Breast epithelium (tissue), 4 donors: ENCODE measurements around the gene STT3A. TPM values are rescaled to one million over a fixed set of nuclear protein-coding genes. Genes with fewer than 3 reads are reported as not detected.

Source experiments
- DNase-seq, 2 donors: peaks; one replicate each; pipeline ENCODE4 v3.0.0-alpha.2; 2019; ENCODE audit warnings: low spot score in 2 of 2
- H3K27ac ChIP-seq, 2 donors: fragments of 200-600 bp; sonication (generic) in 1 of 2; one replicate each; pipeline ENCODE4 v1.5.1; 2016 to 2019; ENCODE audit warnings: mild to moderate bottlenecking in 1 of 2
- H3K27me3 ChIP-seq, 2 donors: fragments of 200-600 bp; sonication (generic) in 1 of 2; one replicate each; pipeline versions ENCODE4 v1.5.1 to v1.6.0; 2017 to 2019; ENCODE audit warnings: control low read depth in 1 of 2, mild to moderate bottlenecking in 1 of 2
- H3K36me3 ChIP-seq: fragments of 200-600 bp; one replicate; pipeline ENCODE4 v1.5.1; 2019
- H3K4me1 ChIP-seq, 2 donors: fragments of 200-600 bp; sonication (generic); one replicate each; pipeline ENCODE4 v1.5.1; 2016 to 2019; ENCODE audit warnings: control low read depth in 1 of 2
- H3K4me3 ChIP-seq, 3 donors: fragments of 200-600 bp; sonication (generic); 1 replicate in 2 of 3; 2 replicates in 1 of 3; pipeline ENCODE4 v1.5.1; 2016 to 2019; ENCODE audit warnings: mild to moderate bottlenecking in 3 of 3, moderate library complexity in 2 of 3
- H3K9me3 ChIP-seq, 2 donors: fragments of 200-600 bp; sonication (generic) in 1 of 2; one replicate each; pipeline ENCODE4 v1.5.1; 2016 to 2019; ENCODE audit warnings: control low read depth in 1 of 2
- POLR2A ChIP-seq: fragments of 450-650 bp; IDR thresholded peaks from one replicate; pipeline ENCODE4 v1.6.1; 2016; ENCODE audit warnings: antibody characterized with exemption, mild to moderate bottlenecking, moderate library complexity
- POLR2AphosphoS5 ChIP-seq, 3 donors: sonication (generic); formaldehyde crosslinking; IDR thresholded peaks; one replicate each; pipeline ENCODE4 v1.6.1; 2017; ENCODE audit warnings: antibody characterized with exemption in 3 of 3
- intact Hi-C: fragments of 100-400 bp; cut with DNase I; formaldehyde crosslinking; loops from one replicate; pipeline ENCODE4 v1.15.1; 2023; ENCODE audit warnings: low total_unique reads
- total RNA-seq, 3 donors: library from RNA; depleted of rRNA; stranded (reverse); fragments of >200 nt; gene quantifications; one replicate each; pipeline ENCODE4 v1.1.0, GENCODE V29; 2016
- TF ChIP-seq, protein P1 (sequence below), 3 donors: fragments of 450-650 bp; IDR thresholded peaks; one replicate each; pipeline ENCODE4 v1.5.1; 2016 to 2017; ENCODE audit warnings: antibody characterized with exemption in 3 of 3, mild to moderate bottlenecking in 3 of 3, moderate library complexity in 3 of 3

The STT3A gene
- total RNA-seq, 3 donors from 2014 or later = 70.2 to 105 (median 96.0) TPM

DNA sequence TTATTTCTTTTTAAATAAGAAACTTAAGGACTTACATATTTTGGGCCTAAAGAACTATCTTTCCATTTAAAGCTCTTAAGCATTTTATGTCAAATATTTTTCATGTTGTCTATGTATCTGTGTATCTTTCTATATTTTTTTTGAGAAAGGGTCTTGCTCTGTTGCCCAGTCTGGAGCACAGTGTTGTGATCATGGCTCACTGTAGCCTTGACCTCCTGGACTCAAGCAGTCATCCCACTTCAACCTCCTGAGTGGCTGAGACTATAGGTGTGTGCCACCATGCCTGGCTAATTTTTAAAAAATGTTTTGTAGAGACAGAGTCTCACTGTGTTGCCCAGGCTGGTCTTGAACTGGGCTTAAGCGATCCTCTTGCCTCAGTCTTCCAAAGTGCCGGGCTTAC is 8.0 kb downstream of the STT3A start:
- Histone ChIP-seq H3K4me1 (no peaks in the 10 kb centered on the region), H3K36me3 (peaks cover 20% of the 10 kb centered on the region), H3K9me3 (no peaks in the 10 kb centered on the region), H3K27me3 (no peaks in the 10 kb centered on the region), H3K4me3 (no peak overlapping the region), H3K27ac (no peak overlapping the region)
- intact Hi-C loops = no loop called here
- TF ChIP-seq POLR2AphosphoS5 (IDR thresholded peaks at IDR 0.05) = no peak
- no peak for TF ChIP-seq POLR2A
- TF ChIP-seq, protein P1, sequence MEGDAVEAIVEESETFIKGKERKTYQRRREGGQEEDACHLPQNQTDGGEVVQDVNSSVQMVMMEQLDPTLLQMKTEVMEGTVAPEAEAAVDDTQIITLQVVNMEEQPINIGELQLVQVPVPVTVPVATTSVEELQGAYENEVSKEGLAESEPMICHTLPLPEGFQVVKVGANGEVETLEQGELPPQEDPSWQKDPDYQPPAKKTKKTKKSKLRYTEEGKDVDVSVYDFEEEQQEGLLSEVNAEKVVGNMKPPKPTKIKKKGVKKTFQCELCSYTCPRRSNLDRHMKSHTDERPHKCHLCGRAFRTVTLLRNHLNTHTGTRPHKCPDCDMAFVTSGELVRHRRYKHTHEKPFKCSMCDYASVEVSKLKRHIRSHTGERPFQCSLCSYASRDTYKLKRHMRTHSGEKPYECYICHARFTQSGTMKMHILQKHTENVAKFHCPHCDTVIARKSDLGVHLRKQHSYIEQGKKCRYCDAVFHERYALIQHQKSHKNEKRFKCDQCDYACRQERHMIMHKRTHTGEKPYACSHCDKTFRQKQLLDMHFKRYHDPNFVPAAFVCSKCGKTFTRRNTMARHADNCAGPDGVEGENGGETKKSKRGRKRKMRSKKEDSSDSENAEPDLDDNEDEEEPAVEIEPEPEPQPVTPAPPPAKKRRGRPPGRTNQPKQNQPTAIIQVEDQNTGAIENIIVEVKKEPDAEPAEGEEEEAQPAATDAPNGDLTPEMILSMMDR (IDR thresholded peaks at IDR 0.05) = no peak
- DNase-seq = no peak

DNA sequence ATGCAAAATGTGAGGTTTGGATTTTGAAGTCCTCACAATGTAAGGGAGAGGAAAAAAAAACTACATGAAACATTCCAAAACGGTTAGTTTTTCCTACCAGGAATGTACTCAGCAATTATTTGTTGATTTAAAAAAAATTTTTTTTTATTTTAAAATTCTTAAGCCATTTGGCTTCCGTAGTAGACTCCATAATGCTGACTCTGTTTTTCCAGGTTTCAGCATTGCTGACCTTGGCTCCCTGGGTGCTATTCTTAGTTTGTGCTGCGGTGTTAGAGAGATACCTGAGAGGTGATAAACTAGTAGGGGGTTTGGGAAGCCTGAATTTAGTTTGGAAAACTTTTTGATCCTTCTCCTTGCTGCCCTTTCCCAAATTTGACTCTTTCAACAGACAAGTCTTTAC is 10.6 kb downstream of the STT3A start:
- no peaks in the 10 kb centered on the region for H3K27me3 ChIP-seq
- H3K27ac ChIP-seq = no peak overlapping the region
- H3K36me3 ChIP-seq = peaks cover 20% of the 10 kb centered on the region
- no peaks in the 10 kb centered on the region for H3K9me3 ChIP-seq
- no peaks in the 10 kb centered on the region for H3K4me1 ChIP-seq
- TF ChIP-seq POLR2A (no peak), POLR2AphosphoS5 (IDR thresholded peaks at IDR 0.05) (no peak)
- TF ChIP-seq, protein P1 (IDR thresholded peaks at IDR 0.05) = no peak
- intact Hi-C loops = no loop called here
- H3K4me3 ChIP-seq = no peak overlapping the region
- DNase-seq = no peak

DNA sequence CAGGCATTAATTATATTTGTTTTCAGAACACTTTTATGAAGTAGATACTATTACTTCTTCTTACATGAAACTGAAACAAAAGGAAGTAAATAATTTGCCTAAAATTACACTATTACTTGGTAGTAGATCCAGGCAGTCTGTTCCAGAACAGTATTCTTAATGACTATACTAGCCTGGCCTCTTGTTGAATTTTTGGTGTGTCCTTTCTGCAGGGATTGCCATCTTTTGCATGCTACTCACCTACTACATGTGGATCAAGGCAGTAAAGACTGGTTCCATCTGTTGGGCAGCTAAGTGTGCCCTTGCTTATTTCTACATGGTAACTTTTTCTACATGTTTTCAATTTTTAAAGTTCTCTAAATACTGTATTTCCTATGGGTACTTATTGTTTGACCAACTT is 12.8 kb downstream of the STT3A start:
- H3K9me3 ChIP-seq = no peaks in the 10 kb centered on the region
- H3K27ac ChIP-seq = no peak overlapping the region
- no peaks in the 10 kb centered on the region for H3K4me1 ChIP-seq
- DNase-seq = no peak
- peaks cover 25% of the 10 kb centered on the region for H3K36me3 ChIP-seq
- TF ChIP-seq, protein P1 (IDR thresholded peaks at IDR 0.05) = no peak
- TF ChIP-seq POLR2AphosphoS5 (IDR thresholded peaks at IDR 0.05) (no peak), POLR2A (no peak)
- H3K4me3 ChIP-seq = no peak overlapping the region
- no peaks in the 10 kb centered on the region for H3K27me3 ChIP-seq
- intact Hi-C loops = no loop called here

DNA sequence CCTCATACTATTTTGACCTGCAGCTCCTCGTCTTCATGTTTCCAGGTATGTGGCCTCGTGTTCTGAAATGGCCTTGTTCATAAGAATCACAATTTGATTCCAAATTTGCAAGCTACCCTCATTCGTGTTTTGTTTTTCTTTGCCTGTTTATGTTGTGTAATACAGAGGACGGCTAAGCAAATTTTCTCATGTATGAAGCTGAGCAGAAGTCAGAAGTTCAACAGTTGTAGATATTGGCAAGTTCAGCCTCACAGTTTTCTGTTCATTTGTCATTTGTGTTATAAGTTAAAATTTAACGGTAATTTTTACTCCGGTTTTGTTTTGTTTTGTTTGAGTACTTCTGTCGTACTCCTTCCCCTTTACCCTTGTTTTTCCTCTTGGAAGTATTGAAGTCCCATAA is 16.9 kb downstream of the STT3A start:
- intact Hi-C loops = no loop called here
- H3K27me3 ChIP-seq = no peaks in the 10 kb centered on the region
- H3K4me1 ChIP-seq = no peaks in the 10 kb centered on the region
- no peaks in the 10 kb centered on the region for H3K9me3 ChIP-seq
- TF ChIP-seq POLR2A (no peak), POLR2AphosphoS5 (IDR thresholded peaks at IDR 0.05) (no peak)
- H3K27ac ChIP-seq = no peak overlapping the region
- H3K36me3 ChIP-seq = peaks cover 25% of the 10 kb centered on the region
- no peak for DNase-seq
- H3K4me3 ChIP-seq = no peak overlapping the region

DNA sequence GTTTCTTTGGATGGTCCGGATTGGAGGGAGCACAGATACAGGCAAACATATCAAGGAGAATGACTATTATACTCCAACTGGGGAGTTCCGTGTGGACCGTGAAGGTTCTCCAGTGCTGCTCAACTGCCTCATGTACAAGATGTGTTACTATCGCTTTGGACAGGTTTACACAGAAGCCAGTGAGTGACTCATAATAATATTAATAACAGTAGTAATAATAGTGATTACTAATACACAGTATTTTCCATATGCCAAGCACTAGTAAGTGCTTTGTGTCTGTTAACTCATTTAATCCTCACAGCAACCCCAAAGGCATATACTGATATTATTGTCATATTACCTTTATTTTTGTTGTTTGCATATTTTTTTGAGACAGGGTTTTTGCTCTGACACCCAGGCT is 25.7 kb downstream of the STT3A start:
- TF ChIP-seq, protein P1 (IDR thresholded peaks at IDR 0.05) = no peak
- TF ChIP-seq POLR2AphosphoS5 (IDR thresholded peaks at IDR 0.05) (no peak), POLR2A (no peak)
- peaks cover 7% of the 10 kb centered on the region for H3K36me3 ChIP-seq
- no peak overlapping the region for H3K27ac ChIP-seq
- intact Hi-C loops = no loop called here
- DNase-seq = no peak
- H3K9me3 ChIP-seq = no peaks in the 10 kb centered on the region
- no peaks in the 10 kb centered on the region for H3K27me3 ChIP-seq
- no peaks in the 10 kb centered on the region for H3K4me1 ChIP-seq
- no peak overlapping the region for H3K4me3 ChIP-seq

DNA sequence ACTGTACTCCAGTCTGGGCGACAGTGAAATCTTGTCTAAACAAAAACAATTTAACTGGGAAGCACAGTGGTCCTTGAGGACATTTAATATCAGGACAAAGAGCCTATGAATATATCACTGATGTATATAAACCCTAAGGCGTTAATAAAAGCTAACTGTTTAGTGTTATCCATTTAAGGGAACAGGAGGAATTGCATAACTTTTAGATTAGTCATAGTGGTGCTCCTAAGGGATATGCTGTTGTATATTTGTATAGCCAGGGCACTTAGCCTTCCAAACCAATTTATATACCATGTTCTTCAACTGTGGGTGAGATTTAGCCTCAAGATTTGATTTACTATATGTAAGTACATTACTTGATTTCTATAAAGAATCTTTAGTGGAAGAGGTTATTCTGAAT is 29.3 kb downstream of the STT3A start:
- TF ChIP-seq POLR2A = no peak
- TF ChIP-seq, protein P1 (IDR thresholded peaks at IDR 0.05) = no peak
- TF ChIP-seq POLR2AphosphoS5 (IDR thresholded peaks at IDR 0.05) = no peak
- Histone ChIP-seq H3K4me1 (no peaks in the 10 kb centered on the region), H3K27me3 (no peaks in the 10 kb centered on the region), H3K9me3 (no peaks in the 10 kb centered on the region), H3K27ac (no peak overlapping the region), H3K36me3 (peaks cover 7% of the 10 kb centered on the region), H3K4me3 (no peak overlapping the region)
- no peak for DNase-seq
- intact Hi-C loops = loop anchor here (2.0 kb wide), 1 partner anchor 63 kb away; no protein-coding TSS in a partner anchor
